Thoracic aorta (tissue), 2 donors: ENCODE measurements around the gene TMEM235. TPM values are rescaled to one million over a fixed set of nuclear protein-coding genes. Genes with fewer than 3 reads are reported as not detected.

Experiments used
- ATAC-seq: fragments of 150-250 bp; one replicate; pipeline ENCODE4 v1.8.0; 2017; ENCODE audit warnings: low read depth; ENCODE audit not compliant: insufficient number of reproducible peaks, low FRiP score
- DNase-seq: peaks from one replicate; pipeline ENCODE4 v3.0.0-alpha.2; 2020; ENCODE audit warnings: low spot score
- H3K27ac ChIP-seq, 2 donors: fragments of 200-600 bp; sonication (generic); 1 replicate in 1 of 2; 2 replicates in 1 of 2; pipeline ENCODE4 v1.5.1; 2016; ENCODE audit warnings: mild to moderate bottlenecking in 2 of 2, moderate library complexity in 2 of 2
- H3K27me3 ChIP-seq: fragments of 200-600 bp; sonication (generic); replicated peaks from 2 replicates; pipeline ENCODE4 v1.6.0; 2016; ENCODE audit warnings: mild to moderate bottlenecking; ENCODE audit not compliant: insufficient read depth
- H3K36me3 ChIP-seq: fragments of 200-600 bp; sonication (generic); one replicate; pipeline ENCODE4 v1.5.1; 2016
- H3K4me1 ChIP-seq, 2 donors: fragments of 200-600 bp; sonication (generic); 1 replicate in 1 of 2; 2 replicates in 1 of 2; pipeline versions ENCODE4 v1.5.1 to v1.6.0; 2016; ENCODE audit warnings: low read depth in 2 of 2, mild to moderate bottlenecking in 1 of 2; ENCODE audit not compliant: control insufficient read depth in 1 of 2
- H3K4me3 ChIP-seq: fragments of 200-600 bp; sonication (generic); 2 replicates; pipeline ENCODE4 v1.5.1; 2016; ENCODE audit warnings: mild to moderate bottlenecking
- H3K9me3 ChIP-seq: fragments of 200-600 bp; sonication (generic); 2 replicates; pipeline ENCODE4 v1.5.1; 2016
- CTCF ChIP-seq: fragments of 200-600 bp; sonication (generic); IDR thresholded peaks from one replicate; pipeline ENCODE4 v1.5.1; 2019; ENCODE audit warnings: antibody characterized with exemption
- total RNA-seq, 2 donors: library from RNA; depleted of rRNA; stranded (reverse); fragments of >200 nt; gene quantifications; one replicate each; pipeline versions ENCODE4 v1.1.0 to v1.2.3, GENCODE V29; 2016

The TMEM235 gene
- total RNA-seq, 2 donors from 2014 or later, result not detected

GRCh38 chr17:78240012-78240655, 8.7 kb downstream of the TMEM235 start:
- DNase-seq (no peak), ATAC-seq (no peak)
- H3K27ac ChIP-seq, result no peak overlapping the region
- no peaks in the 10 kb centered on the region for H3K27me3 ChIP-seq
- H3K4me1 ChIP-seq, result no peaks in the 10 kb centered on the region
- TF ChIP-seq CTCF, result no peak
- no peaks in the 10 kb centered on the region for H3K9me3 ChIP-seq
- H3K4me3 ChIP-seq, result no peak overlapping the region
- no peaks in the 10 kb centered on the region for H3K36me3 ChIP-seq

GRCh38 chr17:78240839-78241238, 9.4 kb downstream of the TMEM235 start:
- Histone ChIP-seq H3K27ac (no peak overlapping the region), H3K27me3 (no peaks in the 10 kb centered on the region), H3K4me1 (no peaks in the 10 kb centered on the region), H3K9me3 (no peaks in the 10 kb centered on the region), H3K4me3 (no peak overlapping the region), H3K36me3 (no peaks in the 10 kb centered on the region)
- ATAC-seq (no peak), DNase-seq (no peak)
- TF ChIP-seq CTCF, result no peak

GRCh38 chr17:78241277-78242023, 10.0 kb downstream of the TMEM235 start:
- no peak for DNase-seq
- H3K9me3 ChIP-seq, result no peaks in the 10 kb centered on the region
- ATAC-seq, result no peak
- no peak overlapping the region for H3K27ac ChIP-seq
- no peaks in the 10 kb centered on the region for H3K27me3 ChIP-seq
- no peaks in the 10 kb centered on the region for H3K4me1 ChIP-seq
- no peak overlapping the region for H3K4me3 ChIP-seq
- H3K36me3 ChIP-seq, result no peaks in the 10 kb centered on the region
- TF ChIP-seq CTCF, result no peak

- ATAC-seq, result no peak
- Histone ChIP-seq H3K27me3 (no peaks in the 10 kb centered on the region), H3K4me1 (no peaks in the 10 kb centered on the region), H3K27ac (no peak overlapping the region), H3K9me3 (no peaks in the 10 kb centered on the region), H3K4me3 (no peak overlapping the region), H3K36me3 (no peaks in the 10 kb centered on the region)
- no peak for TF ChIP-seq CTCF
- no peak for DNase-seq
Measured at GRCh38 chr17:78242024-78242742, 10.8 kb downstream of the TMEM235 start.

GRCh38 chr17:78247304-78247703, 15.9 kb downstream of the TMEM235 start:
- no peaks in the 10 kb centered on the region for H3K9me3 ChIP-seq
- no peak for ATAC-seq
- H3K4me3 ChIP-seq, result no peak overlapping the region
- H3K36me3 ChIP-seq, result no peaks in the 10 kb centered on the region
- DNase-seq, result no peak
- no peak overlapping the region for H3K27ac ChIP-seq
- H3K27me3 ChIP-seq, result no peaks in the 10 kb centered on the region
- peaks cover 0 to 6% of the 10 kb centered on the region in 2 donors for H3K4me1 ChIP-seq
- no peak for TF ChIP-seq CTCF
